ENCODE data around the gene AKAP5. TPM values are rescaled to one million over a fixed set of nuclear protein-coding genes. Genes with fewer than 3 reads are reported as not detected.

AKAP5 gene
- polyA plus RNA-seq, 1 of the 3 experiments (the other 2 are of a cell fraction), result 0.28 TPM

DNA sequence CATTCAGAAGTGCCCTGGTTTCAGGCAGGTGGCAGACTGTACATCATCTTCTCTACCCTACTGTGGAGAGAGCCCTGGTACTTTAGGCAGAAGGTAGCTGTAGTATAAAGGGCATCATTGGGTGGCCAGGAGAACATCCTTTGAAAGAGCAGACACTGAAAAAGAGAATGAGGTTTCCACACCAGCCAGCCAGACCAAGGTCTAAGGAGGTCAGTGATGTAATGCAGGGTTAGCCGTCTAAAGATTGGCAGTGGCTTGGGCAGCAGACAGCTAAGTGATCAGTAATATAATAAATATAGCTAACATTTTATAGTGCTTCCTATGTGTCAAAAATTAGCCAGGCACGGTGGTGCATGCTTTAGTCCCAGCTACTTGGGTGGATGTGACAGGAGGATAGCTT, 26.3 kb downstream of the AKAP5 start (continued):
- TF ChIP-seq, protein P1, sequence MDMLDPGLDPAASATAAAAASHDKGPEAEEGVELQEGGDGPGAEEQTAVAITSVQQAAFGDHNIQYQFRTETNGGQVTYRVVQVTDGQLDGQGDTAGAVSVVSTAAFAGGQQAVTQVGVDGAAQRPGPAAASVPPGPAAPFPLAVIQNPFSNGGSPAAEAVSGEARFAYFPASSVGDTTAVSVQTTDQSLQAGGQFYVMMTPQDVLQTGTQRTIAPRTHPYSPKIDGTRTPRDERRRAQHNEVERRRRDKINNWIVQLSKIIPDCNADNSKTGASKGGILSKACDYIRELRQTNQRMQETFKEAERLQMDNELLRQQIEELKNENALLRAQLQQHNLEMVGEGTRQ (IDR thresholded peaks at IDR 0.05; ENCODE audit: borderline replicate concordance, low read depth, low read length), result no peak
- no peak for TF ChIP-seq FOSL2 (IDR thresholded peaks at IDR 0.05; ENCODE audit: borderline replicate concordance, low read depth)

DNA sequence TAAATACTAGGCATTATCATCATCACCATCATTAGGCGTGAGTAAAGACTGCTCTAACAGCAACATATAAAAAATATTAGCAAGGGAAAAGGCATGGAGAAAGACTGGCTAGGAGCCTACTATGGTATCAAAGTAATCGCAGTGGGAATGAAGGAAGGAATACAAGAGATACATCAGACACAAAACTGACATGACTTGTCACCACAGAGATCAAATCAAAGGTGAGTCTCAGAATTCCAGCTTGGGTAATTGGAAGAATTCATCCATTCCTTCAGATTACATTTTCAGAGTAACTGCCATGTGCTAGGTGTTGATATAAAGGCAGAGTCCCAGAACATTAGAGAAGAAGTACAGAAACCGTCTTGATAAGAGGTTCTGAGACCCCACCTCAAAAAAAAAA, 28.2 kb downstream of the AKAP5 start:
- ChIA-PET POLR2A (no interaction called here), CTCF (interaction anchor here (1.3 to 3.4 kb wide), 2 partner anchors 15 to 17 kb away, joined by 6 to 22 read pairs; no protein-coding TSS in a partner anchor)
- Histone ChIP-seq H3K9ac (no peak overlapping the region), H3K4me3 (ENCODE audit: low read depth in 2 of 2, low read length in 1 of 2) (no peak overlapping the region), H3K4me2 (no peak overlapping the region), H4K20me1 (ENCODE audit: insufficient read depth) (no peaks in the 10 kb centered on the region), H3F3A (replicated peaks; ENCODE audit: insufficient read depth) (no peaks in the 10 kb centered on the region), H3K9me3 (no peaks in the 10 kb centered on the region), H2AFZ (ENCODE audit: low read depth) (no peak overlapping the region), H3K27me3 (ENCODE audit: insufficient read depth) (no peaks in the 10 kb centered on the region), H3K36me3 (replicated peaks in 1 of 2; ENCODE audit: control insufficient read depth in 1 of 2, insufficient read depth in 2 of 2, low read length in 1 of 2) (peaks cover 17 to 19% of the 10 kb centered on the region in 2 experiments), H3K4me1 (ENCODE audit: control insufficient read depth in 1 of 2, insufficient read depth in 2 of 2, low read depth in 1 of 2, low read length in 1 of 2) (no peaks in the 10 kb centered on the region; a peak in 1 of 4 replicates), H3K79me2 (ENCODE audit: insufficient read depth) (0 out of 2 replicates have a peak, but pooled peaks cover 4% of the 10 kb centered on the region), H3K27ac (ENCODE audit: low read depth in 2 of 2, low read length in 1 of 2) (no peak overlapping the region), H3K9me2 (no peaks in the 10 kb centered on the region)
- DNase-seq, result no peak
- 92% methylated on average over 3 of the region's 3 CpGs for WGBS (ENCODE audit: low lambda C conversion rate)
- TF ChIP-seq FOXJ3 (CRISPR knock-in tag; IDR thresholded peaks at IDR 0.05) (no peak), FOSL2 (IDR thresholded peaks at IDR 0.05; ENCODE audit: borderline replicate concordance, low read depth) (no peak), NRF1 (IDR thresholded peaks at IDR 0.05; ENCODE audit: low read depth, low read length) (no peak), EZH2phosphoT487 (IDR thresholded peaks at IDR 0.05; ENCODE audit: borderline replicate concordance, low read depth) (no peak), SMC3 (IDR thresholded peaks at IDR 0.05; ENCODE audit: low read depth, low read length) (no peak), FOXM1 (IDR thresholded peaks at IDR 0.05; ENCODE audit: low read depth) (no peak), EP300 (IDR thresholded peaks at IDR 0.05; ENCODE audit: borderline replicate concordance in 1 of 2, low read depth in 1 of 2, low read length in 1 of 2) (no peak), ELF1 (IDR thresholded peaks at IDR 0.05) (no peak), RCOR1 (IDR thresholded peaks at IDR 0.05; ENCODE audit: low read length) (no peak), TCF12 (IDR thresholded peaks at IDR 0.05) (no peak), SIN3A (IDR thresholded peaks at IDR 0.05; ENCODE audit: borderline replicate concordance, low read depth, low read length) (no peak)
- TF ChIP-seq, protein P2, sequence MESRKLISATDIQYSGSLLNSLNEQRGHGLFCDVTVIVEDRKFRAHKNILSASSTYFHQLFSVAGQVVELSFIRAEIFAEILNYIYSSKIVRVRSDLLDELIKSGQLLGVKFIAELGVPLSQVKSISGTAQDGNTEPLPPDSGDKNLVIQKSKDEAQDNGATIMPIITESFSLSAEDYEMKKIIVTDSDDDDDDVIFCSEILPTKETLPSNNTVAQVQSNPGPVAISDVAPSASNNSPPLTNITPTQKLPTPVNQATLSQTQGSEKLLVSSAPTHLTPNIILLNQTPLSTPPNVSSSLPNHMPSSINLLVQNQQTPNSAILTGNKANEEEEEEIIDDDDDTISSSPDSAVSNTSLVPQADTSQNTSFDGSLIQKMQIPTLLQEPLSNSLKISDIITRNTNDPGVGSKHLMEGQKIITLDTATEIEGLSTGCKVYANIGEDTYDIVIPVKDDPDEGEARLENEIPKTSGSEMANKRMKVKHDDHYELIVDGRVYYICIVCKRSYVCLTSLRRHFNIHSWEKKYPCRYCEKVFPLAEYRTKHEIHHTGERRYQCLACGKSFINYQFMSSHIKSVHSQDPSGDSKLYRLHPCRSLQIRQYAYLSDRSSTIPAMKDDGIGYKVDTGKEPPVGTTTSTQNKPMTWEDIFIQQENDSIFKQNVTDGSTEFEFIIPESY (IDR thresholded peaks at IDR 0.05; ENCODE audit: borderline replicate concordance, low read depth), result no peak
- TF ChIP-seq, protein P3, sequence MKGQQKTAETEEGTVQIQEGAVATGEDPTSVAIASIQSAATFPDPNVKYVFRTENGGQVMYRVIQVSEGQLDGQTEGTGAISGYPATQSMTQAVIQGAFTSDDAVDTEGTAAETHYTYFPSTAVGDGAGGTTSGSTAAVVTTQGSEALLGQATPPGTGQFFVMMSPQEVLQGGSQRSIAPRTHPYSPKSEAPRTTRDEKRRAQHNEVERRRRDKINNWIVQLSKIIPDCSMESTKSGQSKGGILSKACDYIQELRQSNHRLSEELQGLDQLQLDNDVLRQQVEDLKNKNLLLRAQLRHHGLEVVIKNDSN (IDR thresholded peaks at IDR 0.05; ENCODE audit: borderline replicate concordance, low read depth), result no peak
- TF ChIP-seq, protein P4, sequence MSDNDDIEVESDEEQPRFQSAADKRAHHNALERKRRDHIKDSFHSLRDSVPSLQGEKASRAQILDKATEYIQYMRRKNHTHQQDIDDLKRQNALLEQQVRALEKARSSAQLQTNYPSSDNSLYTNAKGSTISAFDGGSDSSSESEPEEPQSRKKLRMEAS (IDR thresholded peaks at IDR 0.05; ENCODE audit: low read depth), result no peak
- TF ChIP-seq, protein P5, sequence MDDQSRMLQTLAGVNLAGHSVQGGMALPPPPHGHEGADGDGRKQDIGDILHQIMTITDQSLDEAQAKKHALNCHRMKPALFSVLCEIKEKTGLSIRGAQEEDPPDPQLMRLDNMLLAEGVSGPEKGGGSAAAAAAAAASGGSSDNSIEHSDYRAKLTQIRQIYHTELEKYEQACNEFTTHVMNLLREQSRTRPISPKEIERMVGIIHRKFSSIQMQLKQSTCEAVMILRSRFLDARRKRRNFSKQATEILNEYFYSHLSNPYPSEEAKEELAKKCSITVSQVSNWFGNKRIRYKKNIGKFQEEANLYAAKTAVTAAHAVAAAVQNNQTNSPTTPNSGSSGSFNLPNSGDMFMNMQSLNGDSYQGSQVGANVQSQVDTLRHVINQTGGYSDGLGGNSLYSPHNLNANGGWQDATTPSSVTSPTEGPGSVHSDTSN (IDR thresholded peaks at IDR 0.05), result no peak
